KG1 (cell line): Measurements from ENCODE around the gene THADA.
"Not testable (repeated sequence)": the region's sequence is repeated elsewhere in the genome, so short reads cannot be mapped to it uniquely, and the experiment has no call there.

ENCODE experiments used
- DNase-seq: peaks from one replicate; lab custom pipeline; 2025; lab: John Stamatoyannopoulos, UW

THADA gene

GRCh38 chr2:43594875-43595274, 963 bp downstream of the THADA start:
- DNase-seq = no peak

- DNase-seq = no peak
Measured at GRCh38 chr2:43593254-43593653, 2.6 kb downstream of the THADA start.

- DNase-seq = no peak
Measured at GRCh38 chr2:43592443-43592842, 3.4 kb downstream of the THADA start.

GRCh38 chr2:43585708-43586107, 10.1 kb downstream of the THADA start:
- no peak for DNase-seq

- DNase-seq = no peak
Measured at GRCh38 chr2:43579275-43579981, 16.4 kb downstream of the THADA start.

GRCh38 chr2:43576981-43577892, 18.6 kb downstream of the THADA start:
- peak; percentile 20 for DNase-seq

- no peak for DNase-seq
Measured at GRCh38 chr2:43572244-43572643, 23.6 kb downstream of the THADA start.

- no peak for DNase-seq
Measured at GRCh38 chr2:43569921-43570320, 25.9 kb downstream of the THADA start.

- no peak for DNase-seq
Measured at GRCh38 chr2:43568228-43568627, 27.6 kb downstream of the THADA start.

GRCh38 chr2:43566461-43566729, 29.4 kb downstream of the THADA start:
- no peak for DNase-seq

GRCh38 chr2:43563679-43564078, 32.2 kb downstream of the THADA start:
- DNase-seq = no peak

GRCh38 chr2:43560231-43560547, 35.6 kb downstream of the THADA start:
- no peak for DNase-seq

GRCh38 chr2:43559391-43560230, 36.2 kb downstream of the THADA start:
- DNase-seq = no peak

- no peak for DNase-seq
Measured at GRCh38 chr2:43557196-43557595, 38.6 kb downstream of the THADA start.

GRCh38 chr2:43556256-43556655, 39.6 kb downstream of the THADA start:
- DNase-seq = no peak

GRCh38 chr2:43553341-43553855, 42.4 kb downstream of the THADA start:
- DNase-seq = no peak

- DNase-seq = no peak
Measured at GRCh38 chr2:43551990-43552389, 43.8 kb downstream of the THADA start.

- not testable (repeated sequence) for DNase-seq
Measured at GRCh38 chr2:43548381-43548780, 47.5 kb downstream of the THADA start.

- peak; percentile 21 for DNase-seq
Measured at GRCh38 chr2:43542285-43542933, 53.4 kb downstream of the THADA start.

- DNase-seq = no peak
Measured at GRCh38 chr2:43541165-43541564, 54.7 kb downstream of the THADA start.

GRCh38 chr2:43540021-43540779, 55.6 kb downstream of the THADA start:
- DNase-seq = no peak
